ENCODE results near the gene RPS6KL1.

GRCh38 chr14:74945261-74945851, 22.3 kb upstream of the RPS6KL1 start:
- TF ChIP-seq CTCF (IDR thresholded peaks at IDR 0.05) (peak in 10 of 12 donors; percentile 2 to 51 (median 42)), POLR2A (IDR thresholded peaks at IDR 0.05) (no peak)

Data from heart left ventricle (tissue), 13 donors.